ENCODE measurements around the gene ATL1. TPM values are rescaled to one million over a fixed set of nuclear protein-coding genes. Genes with fewer than 3 reads are reported as not detected.
A peak's percentile ranks its signal among the peaks of the same experiment; 100 is the strongest.
"Not testable (repeated sequence)": the region's sequence is repeated elsewhere in the genome, so short reads cannot be mapped to it uniquely, and the experiment has no call there.

Gene ATL1
- total RNA-seq, 1 donor from 2014 or later: 1.8 TPM

DNA sequence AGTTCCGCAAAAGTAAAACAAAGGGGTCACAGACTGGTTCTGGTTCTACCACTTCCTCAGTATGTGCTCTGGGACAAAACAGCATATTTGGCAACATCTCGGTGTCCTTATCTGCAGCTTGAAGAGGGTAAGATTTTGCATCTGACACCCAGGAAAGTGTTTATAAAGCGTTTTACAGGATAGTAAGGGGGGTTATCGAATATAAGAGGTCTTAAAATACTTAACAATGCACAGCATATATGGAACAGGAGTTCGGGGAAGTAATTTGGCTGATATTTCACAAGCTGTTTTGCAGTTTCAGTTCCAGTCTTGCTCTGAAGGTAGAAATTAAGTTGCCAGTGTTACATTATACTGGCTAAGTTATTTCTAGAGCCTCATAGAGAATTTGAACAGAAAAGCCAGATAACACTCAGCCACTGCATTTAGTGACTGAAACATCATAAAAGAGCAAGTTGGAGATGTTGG, 26.7 kb upstream of the ATL1 start:
- Mint-ChIP-seq H3K36me3 (peaks cover 4% of the 10 kb centered on the region), H3K4me3 (peak overlapping the region; percentile 91), H3K27ac (no peak overlapping the region), H3K27me3 (ENCODE audit: low read depth) (peaks cover 2% of the 10 kb centered on the region), H3K9me3 (peaks cover 16% of the 10 kb centered on the region), H3K4me1 (peaks cover 33% of the 10 kb centered on the region)
- no peak for DNase-seq (ENCODE audit: low spot score in 2 of 2, unreplicated experiment in 2 of 2)
- TF ChIP-seq, protein P1, sequence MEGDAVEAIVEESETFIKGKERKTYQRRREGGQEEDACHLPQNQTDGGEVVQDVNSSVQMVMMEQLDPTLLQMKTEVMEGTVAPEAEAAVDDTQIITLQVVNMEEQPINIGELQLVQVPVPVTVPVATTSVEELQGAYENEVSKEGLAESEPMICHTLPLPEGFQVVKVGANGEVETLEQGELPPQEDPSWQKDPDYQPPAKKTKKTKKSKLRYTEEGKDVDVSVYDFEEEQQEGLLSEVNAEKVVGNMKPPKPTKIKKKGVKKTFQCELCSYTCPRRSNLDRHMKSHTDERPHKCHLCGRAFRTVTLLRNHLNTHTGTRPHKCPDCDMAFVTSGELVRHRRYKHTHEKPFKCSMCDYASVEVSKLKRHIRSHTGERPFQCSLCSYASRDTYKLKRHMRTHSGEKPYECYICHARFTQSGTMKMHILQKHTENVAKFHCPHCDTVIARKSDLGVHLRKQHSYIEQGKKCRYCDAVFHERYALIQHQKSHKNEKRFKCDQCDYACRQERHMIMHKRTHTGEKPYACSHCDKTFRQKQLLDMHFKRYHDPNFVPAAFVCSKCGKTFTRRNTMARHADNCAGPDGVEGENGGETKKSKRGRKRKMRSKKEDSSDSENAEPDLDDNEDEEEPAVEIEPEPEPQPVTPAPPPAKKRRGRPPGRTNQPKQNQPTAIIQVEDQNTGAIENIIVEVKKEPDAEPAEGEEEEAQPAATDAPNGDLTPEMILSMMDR (IDR thresholded peaks at IDR 0.05; ENCODE audit: unreplicated experiment): no peak

DNA sequence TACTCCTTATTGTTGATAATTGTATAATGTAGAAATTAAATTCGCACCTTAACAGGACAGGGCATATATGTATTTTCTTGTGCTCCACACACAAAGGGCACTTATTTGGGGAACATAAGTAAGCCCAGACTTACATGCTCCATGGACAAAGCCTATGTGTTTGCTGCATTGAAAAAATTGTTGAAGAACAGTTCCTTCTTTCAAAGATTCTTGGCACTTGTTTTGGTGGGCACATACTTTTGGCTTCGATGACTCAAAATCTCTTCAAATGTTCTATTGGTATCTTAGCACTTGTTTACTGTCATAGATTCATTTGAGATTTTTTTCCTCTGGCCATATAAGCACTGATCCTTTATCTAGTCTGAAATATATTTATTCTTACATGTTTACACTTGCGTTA, 26.1 kb upstream of the ATL1 start:
- H3K36me3 Mint-ChIP-seq: peaks cover 4% of the 10 kb centered on the region
- H3K4me3 Mint-ChIP-seq: no peak overlapping the region

DNA sequence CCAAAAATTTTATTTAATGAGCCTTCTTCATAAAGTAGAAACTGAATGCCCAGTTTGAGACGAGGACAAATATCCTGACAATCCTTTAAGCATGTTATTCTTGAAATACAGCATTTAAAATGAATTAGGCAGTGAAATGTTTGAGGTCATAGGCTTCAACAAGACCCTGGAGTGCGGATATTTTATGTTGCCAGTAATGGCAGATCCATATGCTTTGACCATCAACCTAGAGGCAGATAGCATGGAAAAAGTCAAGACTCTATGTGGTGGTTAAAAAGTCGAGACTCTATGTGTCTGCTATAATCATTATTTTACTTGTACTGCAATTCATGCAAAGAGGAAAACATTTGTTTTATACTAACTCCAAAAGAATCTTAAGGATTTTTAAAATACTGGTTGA, 25.5 kb upstream of the ATL1 start:
- TF ChIP-seq, protein P1 (IDR thresholded peaks at IDR 0.05; ENCODE audit: unreplicated experiment): no peak
- Mint-ChIP-seq H3K27ac (no peak overlapping the region), H3K36me3 (peaks cover 4% of the 10 kb centered on the region), H3K9me3 (peaks cover 17% of the 10 kb centered on the region), H3K4me1 (peaks cover 29% of the 10 kb centered on the region), H3K27me3 (ENCODE audit: low read depth) (peaks cover 2% of the 10 kb centered on the region), H3K4me3 (no peak overlapping the region)
- DNase-seq (ENCODE audit: low spot score in 2 of 2, unreplicated experiment in 2 of 2): no peak

More for the DNA sequence above, 26.1 kb upstream of the ATL1 start:
- H3K4me1 Mint-ChIP-seq: peaks cover 33% of the 10 kb centered on the region
- no peak for DNase-seq (ENCODE audit: low spot score in 2 of 2, unreplicated experiment in 2 of 2)
- H3K27me3 Mint-ChIP-seq (ENCODE audit: low read depth): peaks cover 2% of the 10 kb centered on the region
- TF ChIP-seq, protein P1 (IDR thresholded peaks at IDR 0.05; ENCODE audit: unreplicated experiment): no peak
- H3K27ac Mint-ChIP-seq: no peak overlapping the region
- H3K9me3 Mint-ChIP-seq: peaks cover 17% of the 10 kb centered on the region

DNA sequence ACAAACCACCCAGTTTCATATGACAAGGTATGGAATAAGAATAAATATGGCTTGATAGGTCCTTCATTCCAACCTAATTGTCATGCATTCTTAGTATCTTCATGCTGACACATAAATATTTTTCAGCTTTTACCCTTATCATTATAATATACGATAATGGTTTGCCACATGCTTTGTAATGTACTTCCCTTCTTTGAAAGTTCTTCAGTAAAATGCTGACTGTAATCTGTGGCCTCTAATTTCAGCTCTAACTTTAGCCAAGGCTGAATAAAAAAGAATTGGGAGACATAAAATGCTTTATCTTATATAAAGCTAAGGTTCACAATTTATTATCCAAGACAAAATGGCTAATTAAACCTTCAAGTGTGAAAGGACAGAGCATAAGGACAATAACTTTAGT, 24.9 kb upstream of the ATL1 start:
- TF ChIP-seq, protein P1 (IDR thresholded peaks at IDR 0.05; ENCODE audit: unreplicated experiment): no peak
- no peak for DNase-seq (ENCODE audit: low spot score in 2 of 2, unreplicated experiment in 2 of 2)
- H3K4me3 Mint-ChIP-seq: no peak overlapping the region
- peaks cover 4% of the 10 kb centered on the region for H3K36me3 Mint-ChIP-seq
- peaks cover 23% of the 10 kb centered on the region for H3K4me1 Mint-ChIP-seq
- no peak overlapping the region for H3K27ac Mint-ChIP-seq
- H3K27me3 Mint-ChIP-seq (ENCODE audit: low read depth): peaks cover 2% of the 10 kb centered on the region
- H3K9me3 Mint-ChIP-seq: peaks cover 17% of the 10 kb centered on the region

DNA sequence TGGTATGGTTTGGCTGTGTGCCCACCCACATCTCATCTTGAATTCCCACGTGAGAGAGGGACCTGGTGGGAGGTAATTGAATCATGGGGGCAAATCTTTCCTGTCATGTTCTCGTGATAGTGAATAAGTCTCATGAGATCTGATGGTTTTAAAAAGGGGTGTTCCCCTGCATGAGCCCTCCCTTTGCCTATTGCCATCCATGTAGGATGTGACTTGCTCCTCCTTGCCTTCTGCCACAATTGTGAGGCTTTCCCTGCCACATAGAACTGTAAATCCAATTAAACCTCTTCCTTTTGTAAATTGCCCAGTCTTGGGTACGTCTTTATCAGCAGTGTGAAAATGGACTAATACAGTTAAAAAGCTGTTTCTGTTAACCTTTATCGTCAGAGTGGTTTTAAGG, 21.9 kb upstream of the ATL1 start:
- peaks cover 17% of the 10 kb centered on the region for H3K9me3 Mint-ChIP-seq
- H3K27ac Mint-ChIP-seq; H3K27me3 Mint-ChIP-seq (ENCODE audit: low read depth); H3K36me3 Mint-ChIP-seq; DNase-seq (ENCODE audit: low spot score in 2 of 2, unreplicated experiment in 2 of 2); H3K4me1 Mint-ChIP-seq; H3K4me3 Mint-ChIP-seq: not testable (repeated sequence)

DNA sequence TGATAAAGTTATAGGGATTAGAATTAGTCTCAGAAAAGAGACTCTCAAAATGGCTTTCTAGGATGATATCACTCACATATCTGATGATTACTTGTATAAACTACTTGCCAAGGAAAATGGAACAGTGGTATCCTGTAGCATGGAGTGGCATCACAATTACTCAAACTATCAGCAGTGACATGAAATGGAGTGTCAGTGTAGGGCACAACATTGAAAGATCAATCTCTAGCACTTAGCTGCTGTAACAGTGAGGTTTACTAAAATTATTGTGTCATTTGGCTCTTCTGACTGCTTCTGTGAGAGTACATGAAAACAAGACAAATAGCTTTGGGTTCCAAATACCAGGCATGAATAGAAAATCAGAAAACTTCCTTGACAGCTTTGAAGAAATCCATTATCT, 20.9 kb upstream of the ATL1 start:
- TF ChIP-seq, protein P1 (IDR thresholded peaks at IDR 0.05; ENCODE audit: unreplicated experiment): no peak
- Mint-ChIP-seq H3K9me3 (peaks cover 17% of the 10 kb centered on the region), H3K4me3 (no peak overlapping the region), H3K27me3 (ENCODE audit: low read depth) (peaks cover 2% of the 10 kb centered on the region), H3K27ac (no peak overlapping the region), H3K36me3 (peaks cover 4% of the 10 kb centered on the region), H3K4me1 (peaks cover 1% of the 10 kb centered on the region)
- no peak for DNase-seq (ENCODE audit: low spot score in 2 of 2, unreplicated experiment in 2 of 2)
